HCT116 (cell line): Measurements from ENCODE around the gene HNF1B. TPM values are rescaled to one million over a fixed set of nuclear protein-coding genes. Genes with fewer than 3 reads are reported as not detected.

Experiments used
- ATAC-seq: fragments of 200-7000 bp; cut with Tn5 transposase; 2 replicates; pipeline ENCODE4 v1.9.1; 2020; ENCODE audit warnings: mild to moderate bottlenecking, moderate library complexity
- BruUV-seq: library from RNA; stranded (reverse); fragments of 400-500 nt; replicated peaks from 2 replicates; lab custom pipeline; 2021; lab: Mats Ljungman, UMichigan
- CTCF ChIA-PET: fragments of 300-600 bp; sonication (Branson Sonifier 250); formaldehyde crosslinking; loops from one replicate; lab custom pipeline; 2021; ENCODE audit warnings: antibody characterized with exemption; lab: Charles Lee
- POLR2A ChIA-PET: fragments of 300-600, 350-600 bp; sonication (Branson Sonifier 250); formaldehyde crosslinking; loops from one replicate; lab custom pipeline; 2021; ENCODE audit warnings: antibody characterized with exemption; lab: Charles Lee
- RAD21 ChIA-PET, 2 experiments: fragments of 300-600 bp; sonication (Branson Sonifier 250); formaldehyde crosslinking; loops; one replicate each; lab custom pipeline; 2023; ENCODE audit warnings: low total read pairs in 2 of 2; ENCODE audit not compliant: uncharacterized antibody in 2 of 2, unreplicated experiment in 2 of 2, low non-redundant PET in 1 of 2; lab: Charles Lee
- DNase-seq: peaks from one replicate; pipeline ENCODE4 v3.0.0-alpha.2; 2010; ENCODE audit warnings: low read depth, low spot score
- H2AFZ ChIP-seq: fragments of 200-600 bp; shearing (Covaris generic), sonication (generic); 2 replicates; pipeline ENCODE4 v1.6.1; 2017; ENCODE audit warnings: low read depth, mixed run types, mixed read lengths, antibody characterized with exemption, low read length; ENCODE audit not compliant: poor library complexity, severe bottlenecking
- H3K27ac ChIP-seq: 2 replicates; pipeline ENCODE4 v1.5.1; 2012; ENCODE audit warnings: low read depth, low read length
- H3K27me3 ChIP-seq: fragments of 200-600 bp; sonication (generic); 2 replicates; pipeline ENCODE4 v1.6.1; 2016; ENCODE audit warnings: mixed run types, low read length, mixed read lengths; ENCODE audit not compliant: insufficient read depth
- H3K36me3 ChIP-seq, 2 experiments: fragments of 200-500 bp in 1 of 2; fragments of 200-600 bp in 1 of 2; sonication (Bioruptor generic) in 1 of 2; sonication (generic) in 1 of 2; 2 replicates each; pipeline versions ENCODE4 v1.5.1 to v1.6.1; 2014 to 2016; ENCODE audit warnings: low read length in 2 of 2, inconsistent platforms in 1 of 2, mixed read lengths in 1 of 2, mixed run types in 1 of 2; ENCODE audit not compliant: insufficient read depth in 2 of 2, control insufficient read depth in 1 of 2
- H3K4me1 ChIP-seq, 2 experiments: fragments of 200-600 bp in 1 of 2; sonication (generic) in 1 of 2; 2 replicates each; pipeline versions ENCODE4 v1.5.1 to v1.6.1; 2012 to 2017; ENCODE audit warnings: low read length in 2 of 2, inconsistent platforms in 1 of 2, mild to moderate bottlenecking in 1 of 2, mixed read lengths in 1 of 2, mixed run types in 1 of 2, moderate library complexity in 1 of 2; ENCODE audit not compliant: insufficient read depth in 2 of 2, control insufficient read depth in 1 of 2
- H3K4me2 ChIP-seq: fragments of 200-600 bp; sonication (generic); 2 replicates; pipeline ENCODE4 v1.6.1; 2017; ENCODE audit warnings: mixed run types, low read length, mixed read lengths
- H3K4me3 ChIP-seq, 2 experiments: fragments of 200-600 bp in 1 of 2; sonication (generic) in 1 of 2; replicated peaks in 1 of 2; 2 replicates each; pipeline ENCODE4 v1.5.1; 2011 to 2016; ENCODE audit warnings: low read length in 2 of 2, control low read depth in 1 of 2, low read depth in 1 of 2, mild to moderate bottlenecking in 1 of 2, mixed read lengths in 1 of 2, mixed run types in 1 of 2
- H3K79me2 ChIP-seq: fragments of 200-600 bp; sonication (generic); 2 replicates; pipeline ENCODE4 v1.6.1; 2017; ENCODE audit warnings: mild to moderate bottlenecking, mixed run types, low read length, moderate library complexity, mixed read lengths; ENCODE audit not compliant: insufficient read depth
- H3K9ac ChIP-seq: fragments of 200-600 bp; sonication (generic); 2 replicates; pipeline ENCODE4 v1.6.1; 2016; ENCODE audit warnings: low read length, mixed read lengths
- H3K9me2 ChIP-seq: fragments of 200-600 bp; sonication (generic), shearing (Covaris generic); 2 replicates; pipeline ENCODE4 v1.6.1; 2017; ENCODE audit warnings: mixed run types, mild to moderate bottlenecking, moderate library complexity; ENCODE audit not compliant: insufficient read depth
- H3K9me3 ChIP-seq, 2 experiments: fragments of 200-500 bp in 1 of 2; fragments of 200-600 bp in 1 of 2; sonication (Bioruptor generic) in 1 of 2; sonication (generic) in 1 of 2; 2 replicates each; pipeline ENCODE4 v1.6.1; 2014 to 2017; ENCODE audit warnings: low read length in 2 of 2, mixed read lengths in 2 of 2, inconsistent platforms in 1 of 2, low read depth in 1 of 2, mild to moderate bottlenecking in 1 of 2, mixed run types in 1 of 2, moderate library complexity in 1 of 2; ENCODE audit not compliant: control insufficient read depth in 1 of 2, insufficient read depth in 1 of 2
- H4K20me1 ChIP-seq: fragments of 200-600 bp; sonication (generic), shearing (Covaris generic); 2 replicates; pipeline ENCODE4 v1.6.1; 2017; ENCODE audit warnings: mixed run types, mild to moderate bottlenecking, moderate library complexity; ENCODE audit not compliant: insufficient read depth
- CBX3 ChIP-seq: IDR thresholded peaks from 2 replicates; pipeline ENCODE4 v1.6.1; 2012; ENCODE audit warnings: low read depth
- CEBPB ChIP-seq: IDR thresholded peaks from 2 replicates; pipeline ENCODE4 v1.6.1; 2012; ENCODE audit warnings: low read depth
- EGR1 ChIP-seq: IDR thresholded peaks from 2 replicates; pipeline ENCODE4 v1.6.1; 2012; ENCODE audit warnings: low read depth
- EZH2phosphoT487 ChIP-seq: fragments of 200-600 bp; IDR thresholded peaks from 2 replicates; pipeline ENCODE4 v1.6.1; 2018; ENCODE audit warnings: antibody characterized with exemption, borderline replicate concordance
- FOSL1 ChIP-seq: IDR thresholded peaks from 2 replicates; pipeline ENCODE4 v1.6.1; 2012; ENCODE audit warnings: low read depth
- JUND ChIP-seq: IDR thresholded peaks from 2 replicates; pipeline ENCODE4 v1.6.1; 2012
- POLR2AphosphoS5 ChIP-seq: IDR thresholded peaks from 2 replicates; pipeline ENCODE4 v1.6.1; 2011; ENCODE audit warnings: mild to moderate bottlenecking, low read depth, low read length, moderate library complexity
- RAD21 ChIP-seq: IDR thresholded peaks from 2 replicates; pipeline ENCODE4 v1.6.1; 2012; ENCODE audit warnings: low read depth, mild to moderate bottlenecking
- SP1 ChIP-seq: IDR thresholded peaks from 2 replicates; pipeline ENCODE4 v1.6.1; 2012; ENCODE audit warnings: low read depth
- TCF7L2 ChIP-seq: IDR thresholded peaks from 2 replicates; pipeline ENCODE4 v1.7.0; 2011; ENCODE audit warnings: borderline replicate concordance, inconsistent platforms; ENCODE audit not compliant: insufficient read depth, insufficient read length; ENCODE audit errors: extremely low read depth
- YY1 ChIP-seq: IDR thresholded peaks from 2 replicates; pipeline ENCODE4 v1.6.1; 2011; ENCODE audit warnings: low read length, low read depth, moderate library complexity, mild to moderate bottlenecking; ENCODE audit not compliant: insufficient replicate concordance; ENCODE audit errors: extremely low read depth
- ZFX ChIP-seq: fragments of 450-650 bp; IDR thresholded peaks from 2 replicates; pipeline ENCODE4 v1.6.1; 2017
- ZNF274 ChIP-seq: fragments of 200-500 bp; sonication (Bioruptor generic); IDR thresholded peaks from 2 replicates; pipeline ENCODE4 v1.6.1; 2014; ENCODE audit warnings: mild to moderate bottlenecking, low read depth, low read length, inconsistent platforms
- intact Hi-C: fragments of 100-400 bp; cut with micrococcal nuclease; formaldehyde crosslinking; loops from 2 replicates; pipeline ENCODE4 v1.10.0; 2022
- total RNA-seq: library from RNA; stranded (reverse); gene quantifications from one replicate; pipeline ENCODE4 v1.2.1, GENCODE V29; 2021; ENCODE audit not compliant: unreplicated experiment
- TF ChIP-seq, protein P1 (sequence below): IDR thresholded peaks from 2 replicates; pipeline ENCODE4 v1.6.1; 2012
- TF ChIP-seq, protein P2 (sequence below): IDR thresholded peaks from 2 replicates; pipeline ENCODE4 v1.6.1; 2012
- TF ChIP-seq, protein P3 (sequence below), 3 experiments: fragments of 200-600 bp in 1 of 3; sonication (generic) in 1 of 3; IDR thresholded peaks in 2 of 3; conservative IDR thresholded peaks in 1 of 3; 2 replicates each; pipeline ENCODE4 v1.5.1; 2012 to 2017; ENCODE audit warnings: low read depth in 2 of 3, low read length in 2 of 3, antibody characterized with exemption in 1 of 3, borderline replicate concordance in 1 of 3, control low read depth in 1 of 3, mild to moderate bottlenecking in 1 of 3, mixed read lengths in 1 of 3, mixed run types in 1 of 3, moderate library complexity in 1 of 3; ENCODE audit not compliant: insufficient read depth in 1 of 3
- TF ChIP-seq, protein P4 (sequence below): IDR thresholded peaks from 2 replicates; pipeline ENCODE4 v1.6.1; 2011; ENCODE audit warnings: mild to moderate bottlenecking, low read length, moderate library complexity; ENCODE audit not compliant: insufficient replicate concordance; ENCODE audit errors: extremely low read depth

Gene HNF1B
- total RNA-seq, 1 experiment from 2014 or later = 3.6 TPM

DNA sequence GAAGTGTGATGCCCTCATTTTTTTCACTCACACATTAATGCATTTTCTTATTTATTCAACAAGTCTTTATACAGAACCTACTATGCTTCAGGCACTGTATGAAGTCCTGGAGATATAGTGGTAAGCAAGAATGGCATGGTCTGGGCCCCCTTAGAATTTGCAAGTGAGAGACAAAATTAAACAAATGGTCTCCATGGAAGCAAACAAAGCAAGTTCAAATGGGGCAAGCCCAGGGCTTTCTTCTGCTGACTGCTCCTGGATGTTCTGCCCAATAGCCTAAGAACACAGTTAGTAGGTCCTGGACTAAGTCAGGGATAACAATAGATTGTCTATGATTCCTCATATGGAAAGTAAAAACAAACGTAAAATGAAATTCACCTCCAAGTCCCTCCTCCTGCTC is 70.3 kb downstream of the HNF1B start:
- intact Hi-C loops = no loop called here
- no peak for DNase-seq
- no TSS peak for BruUV-seq

More for the DNA sequence above, 70.3 kb downstream of the HNF1B start:
- ChIA-PET POLR2A (no interaction called here), CTCF (no interaction called here)
- no peaks in the 10 kb centered on the region for H3K79me2 ChIP-seq
- no peak for ATAC-seq
- H3K27ac ChIP-seq = no peak overlapping the region
- no peak overlapping the region for H3K4me2 ChIP-seq
- no peak overlapping the region for H2AFZ ChIP-seq
- H3K9me2 ChIP-seq = no peaks in the 10 kb centered on the region
- no peaks in the 10 kb centered on the region for H3K9me3 ChIP-seq
- no peaks in the 10 kb centered on the region for H3K36me3 ChIP-seq
- H3K4me1 ChIP-seq = peaks cover 0 to 10% of the 10 kb centered on the region in 2 experiments; a peak in 2 of 4 replicates
- H3K27me3 ChIP-seq = no peaks in the 10 kb centered on the region
- H3K4me3 ChIP-seq = no peak overlapping the region
- TF ChIP-seq, protein P1, sequence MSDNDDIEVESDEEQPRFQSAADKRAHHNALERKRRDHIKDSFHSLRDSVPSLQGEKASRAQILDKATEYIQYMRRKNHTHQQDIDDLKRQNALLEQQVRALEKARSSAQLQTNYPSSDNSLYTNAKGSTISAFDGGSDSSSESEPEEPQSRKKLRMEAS = no peak
- TF ChIP-seq, protein P2, sequence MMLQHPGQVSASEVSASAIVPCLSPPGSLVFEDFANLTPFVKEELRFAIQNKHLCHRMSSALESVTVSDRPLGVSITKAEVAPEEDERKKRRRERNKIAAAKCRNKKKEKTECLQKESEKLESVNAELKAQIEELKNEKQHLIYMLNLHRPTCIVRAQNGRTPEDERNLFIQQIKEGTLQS = no peak
- TF ChIP-seq ZNF274 (no peak), FOSL1 (no peak), EGR1 (no peak), CBX3 (no peak), TCF7L2 (no peak), RAD21 (no peak), EZH2phosphoT487 (no peak), CEBPB (no peak), YY1 (no peak), SP1 (no peak), POLR2AphosphoS5 (no peak), JUND (no peak), ZFX (no peak)
- TF ChIP-seq, protein P3, sequence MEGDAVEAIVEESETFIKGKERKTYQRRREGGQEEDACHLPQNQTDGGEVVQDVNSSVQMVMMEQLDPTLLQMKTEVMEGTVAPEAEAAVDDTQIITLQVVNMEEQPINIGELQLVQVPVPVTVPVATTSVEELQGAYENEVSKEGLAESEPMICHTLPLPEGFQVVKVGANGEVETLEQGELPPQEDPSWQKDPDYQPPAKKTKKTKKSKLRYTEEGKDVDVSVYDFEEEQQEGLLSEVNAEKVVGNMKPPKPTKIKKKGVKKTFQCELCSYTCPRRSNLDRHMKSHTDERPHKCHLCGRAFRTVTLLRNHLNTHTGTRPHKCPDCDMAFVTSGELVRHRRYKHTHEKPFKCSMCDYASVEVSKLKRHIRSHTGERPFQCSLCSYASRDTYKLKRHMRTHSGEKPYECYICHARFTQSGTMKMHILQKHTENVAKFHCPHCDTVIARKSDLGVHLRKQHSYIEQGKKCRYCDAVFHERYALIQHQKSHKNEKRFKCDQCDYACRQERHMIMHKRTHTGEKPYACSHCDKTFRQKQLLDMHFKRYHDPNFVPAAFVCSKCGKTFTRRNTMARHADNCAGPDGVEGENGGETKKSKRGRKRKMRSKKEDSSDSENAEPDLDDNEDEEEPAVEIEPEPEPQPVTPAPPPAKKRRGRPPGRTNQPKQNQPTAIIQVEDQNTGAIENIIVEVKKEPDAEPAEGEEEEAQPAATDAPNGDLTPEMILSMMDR (IDR thresholded peaks at IDR 0.05 in 2 of 3, conservative IDR thresholded peaks at IDR 0.05 in 1 of 3; ENCODE audit: borderline replicate concordance in 1 of 3, insufficient read depth in 1 of 3, low read depth in 2 of 3, low read length in 2 of 3) = no peak
- TF ChIP-seq, protein P4, sequence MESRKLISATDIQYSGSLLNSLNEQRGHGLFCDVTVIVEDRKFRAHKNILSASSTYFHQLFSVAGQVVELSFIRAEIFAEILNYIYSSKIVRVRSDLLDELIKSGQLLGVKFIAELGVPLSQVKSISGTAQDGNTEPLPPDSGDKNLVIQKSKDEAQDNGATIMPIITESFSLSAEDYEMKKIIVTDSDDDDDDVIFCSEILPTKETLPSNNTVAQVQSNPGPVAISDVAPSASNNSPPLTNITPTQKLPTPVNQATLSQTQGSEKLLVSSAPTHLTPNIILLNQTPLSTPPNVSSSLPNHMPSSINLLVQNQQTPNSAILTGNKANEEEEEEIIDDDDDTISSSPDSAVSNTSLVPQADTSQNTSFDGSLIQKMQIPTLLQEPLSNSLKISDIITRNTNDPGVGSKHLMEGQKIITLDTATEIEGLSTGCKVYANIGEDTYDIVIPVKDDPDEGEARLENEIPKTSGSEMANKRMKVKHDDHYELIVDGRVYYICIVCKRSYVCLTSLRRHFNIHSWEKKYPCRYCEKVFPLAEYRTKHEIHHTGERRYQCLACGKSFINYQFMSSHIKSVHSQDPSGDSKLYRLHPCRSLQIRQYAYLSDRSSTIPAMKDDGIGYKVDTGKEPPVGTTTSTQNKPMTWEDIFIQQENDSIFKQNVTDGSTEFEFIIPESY = no peak
- TF ChIP-seq, all 23 proteins: peak for 0
- RAD21 ChIA-PET = no interaction called here
- no peaks in the 10 kb centered on the region for H4K20me1 ChIP-seq
- no peak overlapping the region for H3K9ac ChIP-seq
